WTC11 (cell line): Measurements from ENCODE around the gene SLIT1.

Source experiments
- ATF2 ChIP-seq: sonication (generic); formaldehyde crosslinking; IDR thresholded peaks from 2 replicates; pipeline ENCODE4 v1.8.1; 2022; ENCODE audit warnings: low read depth, missing genetic modification reagents, borderline replicate concordance
- ATF3 ChIP-seq: sonication (generic); formaldehyde crosslinking; conservative IDR thresholded peaks from 2 replicates; pipeline ENCODE4 v1.8.1; 2022; ENCODE audit warnings: mild to moderate bottlenecking, missing genetic modification reagents
- CBFB ChIP-seq: sonication (generic); formaldehyde crosslinking; IDR thresholded peaks from 2 replicates; pipeline ENCODE4 v1.8.1; 2022; ENCODE audit warnings: mild to moderate bottlenecking, low read depth, missing genetic modification reagents
- CTCF ChIP-seq: fragments of 200-600 bp; IDR thresholded peaks from 2 replicates; pipeline ENCODE4 v1.8.0; 2022; ENCODE audit warnings: antibody characterized with exemption
- NR2C2 ChIP-seq: sonication (generic); formaldehyde crosslinking; IDR thresholded peaks from 2 replicates; pipeline ENCODE4 v1.8.0; 2022; ENCODE audit warnings: mild to moderate bottlenecking, missing genetic modification reagents
- SOX15 ChIP-seq: fragments of 250-450 bp; sonication (Bioruptor Pico); IDR thresholded peaks from 2 replicates; pipeline ENCODE4 v1.9.0; 2021; ENCODE audit warnings: mild to moderate bottlenecking

GRCh38 chr10:97022616-97023015 is 163.1 kb downstream of the SLIT1 start:
- TF ChIP-seq CTCF, result no peak
- TF ChIP-seq CBFB (CRISPR knock-in tag), result no peak
- TF ChIP-seq ATF2 (CRISPR knock-in tag), result no peak
- TF ChIP-seq SOX15 (CRISPR knock-in tag), result no peak
- TF ChIP-seq ATF3, result no peak
- TF ChIP-seq NR2C2 (CRISPR knock-in tag), result no peak
